Stimulated activated CD4-positive, alpha-beta T cell treated with anti-CD3 and anti-CD28 coated beads, Interleukin-15, amount 100 ng/mL, for 24 hours (primary cell): ENCODE measurements around the gene RERE.
"Not testable (repeated sequence)": the region's sequence is repeated elsewhere in the genome, so short reads cannot be mapped to it uniquely, and the experiment has no call there.

ENCODE experiments used
- DNase-seq: peaks from one replicate; pipeline ENCODE4 v3.0.0-alpha.2; 2020

The RERE gene

GRCh38 chr1:8747879-8748825 is 69.3 kb downstream of the RERE start:
- DNase-seq: no peak

GRCh38 chr1:8746554-8746953 is 70.9 kb downstream of the RERE start:
- no peak for DNase-seq

GRCh38 chr1:8745749-8746390 is 71.6 kb downstream of the RERE start:
- no peak for DNase-seq

DNA sequence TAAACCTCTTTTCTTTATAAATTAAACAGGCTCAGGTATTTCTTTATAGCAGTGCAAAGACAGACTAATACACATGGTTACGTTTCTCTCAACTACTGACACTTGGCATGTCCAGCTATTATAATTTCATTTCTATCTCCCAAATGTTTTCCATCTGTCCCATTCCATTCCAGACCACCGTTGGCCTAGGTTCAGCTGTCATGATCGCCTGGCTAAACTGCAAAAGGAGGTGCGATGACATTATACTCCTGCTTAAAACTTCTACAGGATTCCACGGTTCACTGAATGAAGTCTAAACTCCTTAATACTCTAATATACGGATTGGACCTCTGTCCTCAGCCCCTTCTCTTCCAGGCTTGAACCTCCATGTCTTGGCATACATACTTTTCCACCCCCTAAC is 72.1 kb downstream of the RERE start:
- no peak for DNase-seq

DNA sequence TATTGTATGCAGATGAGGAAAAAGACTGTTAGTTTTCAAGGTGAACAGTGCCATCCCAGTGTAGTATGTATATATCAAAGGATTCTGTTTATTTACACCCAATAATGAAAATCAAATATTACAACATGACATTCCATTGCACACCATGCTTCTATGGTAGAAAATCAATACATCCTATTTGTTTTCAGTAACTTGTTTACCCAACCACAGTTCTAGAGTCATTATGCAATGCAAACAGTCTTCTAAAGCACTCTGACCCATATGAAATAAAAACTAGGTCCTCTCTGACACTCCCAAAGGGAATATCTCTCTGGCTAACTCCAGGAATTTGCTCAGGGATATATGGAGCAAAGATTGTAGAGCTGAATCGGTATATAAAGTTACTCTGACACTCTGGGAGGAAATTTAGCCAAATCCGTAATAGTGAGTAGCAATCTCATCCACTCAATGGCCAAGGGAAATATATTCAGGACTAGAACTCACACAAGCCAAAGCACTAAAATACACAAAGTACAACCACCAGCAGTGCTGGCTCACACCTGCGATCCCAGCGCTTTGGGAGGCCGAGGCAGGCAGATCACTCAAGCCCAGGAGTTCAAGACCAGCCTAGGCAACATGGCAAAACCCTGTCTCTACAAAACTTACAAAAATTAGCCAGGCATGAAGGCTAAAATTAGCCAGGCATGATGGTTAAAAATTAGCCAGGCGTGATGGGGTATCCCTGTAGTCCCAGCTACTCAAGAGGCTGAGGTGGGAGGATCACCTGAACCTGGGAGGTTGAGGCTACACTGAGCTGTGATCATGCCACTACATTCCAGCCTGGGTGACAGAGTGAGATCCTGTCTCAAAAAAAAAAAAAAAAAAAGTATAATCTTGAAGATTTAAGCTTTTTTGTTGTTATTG is 75.2 kb downstream of the RERE start:
- no peak for DNase-seq

GRCh38 chr1:8740034-8740449 is 77.4 kb downstream of the RERE start:
- DNase-seq: no peak

- no peak for DNase-seq
Measured at GRCh38 chr1:8739377-8739776, 78.1 kb downstream of the RERE start.

GRCh38 chr1:8736927-8737326 is 80.5 kb downstream of the RERE start:
- DNase-seq: no peak

DNA sequence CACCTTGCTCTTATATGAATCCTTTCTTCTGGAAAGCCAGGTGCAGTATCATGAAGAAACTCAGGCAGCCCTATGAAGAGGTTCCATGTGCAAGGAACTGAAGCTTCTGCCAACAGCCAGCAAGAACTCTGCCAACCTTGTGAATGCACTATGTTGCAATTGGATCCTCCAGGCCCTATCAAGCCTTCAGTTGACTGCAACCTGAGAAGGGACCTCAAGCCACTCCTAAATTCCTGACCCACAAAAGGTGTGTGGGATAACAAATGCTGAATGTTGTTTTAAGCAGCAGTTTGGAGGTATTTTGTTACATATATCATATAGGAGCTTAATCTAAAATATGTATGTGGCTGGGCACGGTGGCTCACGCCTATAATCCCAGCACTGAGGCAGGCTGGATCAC is 84.0 kb downstream of the RERE start:
- DNase-seq: no peak

GRCh38 chr1:8731162-8731561 is 86.3 kb downstream of the RERE start:
- DNase-seq: no peak

GRCh38 chr1:8728464-8728863 is 89.0 kb downstream of the RERE start:
- DNase-seq: no peak

- no peak for DNase-seq
Measured at GRCh38 chr1:8727809-8728213, 89.6 kb downstream of the RERE start.

DNA sequence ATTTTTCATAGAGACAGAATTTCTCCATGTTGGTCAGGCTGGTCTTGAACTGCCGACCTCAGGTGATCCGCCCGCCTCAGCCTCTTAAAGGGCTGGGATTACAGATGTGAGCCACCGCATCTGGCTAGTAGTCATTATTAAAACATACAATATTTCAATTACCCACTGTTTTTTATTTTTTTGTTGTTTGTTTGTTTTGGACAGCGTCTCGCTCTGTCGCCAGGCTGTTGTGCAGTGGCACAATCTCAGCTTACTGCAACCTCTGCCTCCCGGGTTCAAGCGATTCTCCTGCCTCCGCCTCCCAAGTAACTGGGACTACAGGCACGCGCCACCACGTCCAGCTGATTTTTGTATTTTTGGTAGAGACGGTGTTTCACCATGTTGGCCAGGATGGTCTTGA is 90.1 kb downstream of the RERE start:
- not testable (repeated sequence) for DNase-seq

GRCh38 chr1:8726801-8727186 is 90.6 kb downstream of the RERE start:
- DNase-seq: not testable (repeated sequence)

DNA sequence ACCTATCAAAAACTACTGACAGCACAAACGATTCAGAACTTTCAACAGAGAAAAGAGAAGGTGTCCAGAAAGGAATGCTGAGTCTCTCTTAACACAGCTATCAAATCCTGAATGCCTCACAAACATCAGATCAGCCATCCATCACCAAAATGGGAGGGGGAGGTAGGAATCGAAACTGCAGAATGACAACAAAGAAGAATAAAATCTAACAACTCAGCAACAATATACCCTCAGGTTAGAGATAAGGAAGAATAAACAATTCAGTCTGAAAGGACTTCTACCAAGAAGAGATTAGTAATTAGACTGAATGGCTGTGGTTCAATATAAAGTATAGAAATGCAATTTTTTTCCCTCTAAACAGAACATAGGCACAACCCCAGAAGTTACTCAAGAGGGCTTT is 94.4 kb downstream of the RERE start:
- no peak for DNase-seq

- DNase-seq: no peak
Measured at GRCh38 chr1:8722366-8722765, 95.1 kb downstream of the RERE start.

- DNase-seq: no peak
Measured at GRCh38 chr1:8721679-8722324, 95.6 kb downstream of the RERE start.

DNA sequence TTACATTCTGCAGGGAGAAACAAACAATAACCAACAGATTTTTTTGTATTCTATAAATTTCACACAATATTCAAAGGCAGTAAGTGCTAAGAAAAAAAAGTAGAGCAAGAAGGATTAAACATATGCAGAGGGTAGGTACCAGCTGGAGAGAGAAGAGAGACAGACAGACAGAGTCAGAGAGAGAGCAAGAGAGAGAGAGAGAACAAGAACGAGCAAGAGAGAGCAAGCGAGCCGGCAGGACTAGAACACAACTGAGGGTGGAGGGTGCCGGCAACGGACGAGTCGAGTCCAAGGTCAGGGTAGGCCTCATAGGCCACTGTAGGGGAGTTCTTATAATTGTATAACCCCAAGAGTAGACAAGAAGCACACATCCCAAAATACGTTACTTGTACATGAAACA is 97.1 kb downstream of the RERE start:
- DNase-seq: no peak

GRCh38 chr1:8718850-8719361 is 98.5 kb downstream of the RERE start:
- no peak for DNase-seq

- no peak for DNase-seq
Measured at GRCh38 chr1:8717148-8717547, 100.3 kb downstream of the RERE start.

- no peak for DNase-seq
Measured at GRCh38 chr1:8716238-8716637, 101.2 kb downstream of the RERE start.

DNA sequence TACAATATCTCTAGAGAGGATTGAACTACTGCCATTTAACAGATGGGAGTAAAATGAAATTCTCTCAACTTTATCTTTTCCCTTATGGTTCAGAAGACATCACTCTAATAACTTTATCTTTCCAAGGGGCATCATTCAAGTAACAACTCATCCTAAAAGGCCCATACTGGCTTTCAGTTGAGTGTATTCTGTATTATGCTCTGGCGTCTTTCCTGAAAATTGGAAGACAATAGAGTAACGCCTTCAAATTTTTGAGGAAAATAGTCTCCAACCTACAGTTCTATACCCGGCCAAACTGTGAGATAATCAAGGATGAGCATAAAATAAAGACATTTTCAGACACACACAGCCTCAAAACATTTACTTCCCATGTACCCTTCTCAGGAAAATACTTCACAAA is 103.3 kb downstream of the RERE start:
- DNase-seq: no peak
